Measurements from ENCODE around the gene CEP152. TPM values are rescaled to one million over a fixed set of nuclear protein-coding genes. Genes with fewer than 3 reads are reported as not detected.

CEP152 gene
- total RNA-seq, 1 experiment from 2014 or later = 13.9 TPM

GRCh38 chr15:48842501-48842900 is 31.6 kb upstream of the CEP152 start:
- TF ChIP-seq TCF7L2 (IDR thresholded peaks at IDR 0.05; ENCODE audit: low read depth, low read length) (no peak), CTCF (IDR thresholded peaks at IDR 0.05) (no peak), SIN3A (IDR thresholded peaks at IDR 0.05; ENCODE audit: borderline replicate concordance, insufficient read depth, low read depth, low read length) (no peak), POLR2AphosphoS5 (IDR thresholded peaks at IDR 0.05; ENCODE audit: low read depth, low read length) (no peak), REST (IDR thresholded peaks at IDR 0.05; ENCODE audit: insufficient read depth in 1 of 2, low read depth in 2 of 2, low read length in 1 of 2) (no peak)
- ATAC-seq = no peak
- Histone ChIP-seq H3K27ac (ENCODE audit: low read length) (no peak overlapping the region), H3K4me3 (ENCODE audit: low read depth in 2 of 2, low read length in 2 of 2) (no peak overlapping the region), H3K4me1 (ENCODE audit: control insufficient read depth, insufficient read depth, low read length) (no peaks in the 10 kb centered on the region), H3K9me3 (ENCODE audit: control insufficient read depth, insufficient read depth, low read depth, low read length) (no peaks in the 10 kb centered on the region), H3K27me3 (ENCODE audit: control insufficient read depth, insufficient read depth, low read length) (no peaks in the 10 kb centered on the region), H3K36me3 (ENCODE audit: control insufficient read depth, insufficient read depth, low read length) (no peaks in the 10 kb centered on the region)
- in situ Hi-C loops (cut with HindIII; ENCODE audit: low pct_unique_long_range_greater_than_20kb, low sequenced_read_pairs) = no loop called here
- BruUV-seq (replicated peaks) = no TSS peak
- ChIA-PET POLR2A (no interaction called here), CTCF (no interaction called here)
- intact Hi-C loops (cut with micrococcal nuclease; ENCODE audit: unreplicated experiment) = no loop called here
- DNase-seq (ENCODE audit: low read depth, low spot score) = no peak

- DNase-seq (ENCODE audit: low read depth, low spot score) (no peak), ATAC-seq (no peak)
- ChIA-PET POLR2A (no interaction called here), CTCF (no interaction called here)
- Histone ChIP-seq H3K36me3 (ENCODE audit: control insufficient read depth, insufficient read depth, low read length) (no peaks in the 10 kb centered on the region), H3K27me3 (ENCODE audit: control insufficient read depth, insufficient read depth, low read length) (no peaks in the 10 kb centered on the region; the same call in 1 of the 2 replicates), H3K4me3 (ENCODE audit: low read depth in 2 of 2, low read length in 2 of 2) (no peak overlapping the region), H3K4me1 (ENCODE audit: control insufficient read depth, insufficient read depth, low read length) (no peaks in the 10 kb centered on the region), H3K27ac (ENCODE audit: low read length) (no peak overlapping the region), H3K9me3 (ENCODE audit: control insufficient read depth, insufficient read depth, low read depth, low read length) (no peaks in the 10 kb centered on the region)
- TF ChIP-seq CTCF (IDR thresholded peaks at IDR 0.05) (no peak), SIN3A (IDR thresholded peaks at IDR 0.05; ENCODE audit: borderline replicate concordance, insufficient read depth, low read depth, low read length) (no peak), REST (IDR thresholded peaks at IDR 0.05; ENCODE audit: insufficient read depth in 1 of 2, low read depth in 2 of 2, low read length in 1 of 2) (no peak)
- intact Hi-C loops (cut with micrococcal nuclease; ENCODE audit: unreplicated experiment) = no loop called here
- in situ Hi-C loops (cut with HindIII; ENCODE audit: low pct_unique_long_range_greater_than_20kb, low sequenced_read_pairs) = no loop called here
- no TSS peak for BruUV-seq (replicated peaks)
Measured at GRCh38 chr15:48834756-48835155, 23.9 kb upstream of the CEP152 start.
